ENCODE results near the gene SLC18A2.
"Not testable (repeated sequence)": the region's sequence is repeated elsewhere in the genome, so short reads cannot be mapped to it uniquely, and the experiment has no call there.

The SLC18A2 gene

DNA sequence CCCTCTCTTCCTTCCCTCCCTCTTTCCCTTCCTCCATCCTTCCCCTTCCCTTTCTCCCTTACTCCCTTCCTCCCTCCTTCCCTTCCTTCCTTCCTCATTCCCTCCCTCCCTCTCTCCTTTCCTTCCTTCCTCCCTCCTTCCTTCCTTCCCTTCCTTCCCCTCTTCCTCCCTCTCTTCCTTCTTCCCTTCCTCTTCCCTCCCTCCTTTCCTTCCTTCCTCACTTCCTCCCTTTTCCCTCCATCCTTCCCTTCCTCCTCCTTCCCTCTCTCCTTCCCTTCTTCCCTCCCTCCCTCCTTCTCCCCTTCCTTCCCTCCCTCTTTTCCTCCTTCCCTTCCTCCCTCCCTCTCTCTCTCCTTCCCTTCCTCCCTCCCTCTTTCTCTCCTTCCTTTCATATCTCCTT is 12.7 kb upstream of the SLC18A2 start:
- Histone ChIP-seq H3K4me2 (ENCODE audit: low read length) (no peak overlapping the region), H3K9ac (no peak overlapping the region), H3K27me3 (ENCODE audit: control insufficient read depth, insufficient read depth, low read length) (no peaks in the 10 kb centered on the region), H3K27ac (no peak overlapping the region), H3K4me1 (no peaks in the 10 kb centered on the region), H3K36me3 (ENCODE audit: control insufficient read depth, insufficient read depth, low read length) (no peaks in the 10 kb centered on the region), H3K79me2 (no peaks in the 10 kb centered on the region), H2AFZ (no peak overlapping the region), H3K4me3 (ENCODE audit: low read depth, low read length) (no peak overlapping the region), H3K9me3 (ENCODE audit: control insufficient read depth, low read length) (no peaks in the 10 kb centered on the region)
- no peak for TF ChIP-seq CTCF (IDR thresholded peaks at IDR 0.05)

- H3K79me2 ChIP-seq; H3K4me1 ChIP-seq; H3K27me3 ChIP-seq (ENCODE audit: control insufficient read depth, insufficient read depth, low read length); H3K4me3 ChIP-seq (ENCODE audit: low read depth, low read length); H3K4me2 ChIP-seq (ENCODE audit: low read length); H2AFZ ChIP-seq; H3K36me3 ChIP-seq (ENCODE audit: control insufficient read depth, insufficient read depth, low read length); H3K27ac ChIP-seq; H3K9ac ChIP-seq; H3K9me3 ChIP-seq (ENCODE audit: control insufficient read depth, low read length): not testable (repeated sequence)
Measured at GRCh38 chr10:117230107-117230506, 10.8 kb upstream of the SLC18A2 start.

DNA sequence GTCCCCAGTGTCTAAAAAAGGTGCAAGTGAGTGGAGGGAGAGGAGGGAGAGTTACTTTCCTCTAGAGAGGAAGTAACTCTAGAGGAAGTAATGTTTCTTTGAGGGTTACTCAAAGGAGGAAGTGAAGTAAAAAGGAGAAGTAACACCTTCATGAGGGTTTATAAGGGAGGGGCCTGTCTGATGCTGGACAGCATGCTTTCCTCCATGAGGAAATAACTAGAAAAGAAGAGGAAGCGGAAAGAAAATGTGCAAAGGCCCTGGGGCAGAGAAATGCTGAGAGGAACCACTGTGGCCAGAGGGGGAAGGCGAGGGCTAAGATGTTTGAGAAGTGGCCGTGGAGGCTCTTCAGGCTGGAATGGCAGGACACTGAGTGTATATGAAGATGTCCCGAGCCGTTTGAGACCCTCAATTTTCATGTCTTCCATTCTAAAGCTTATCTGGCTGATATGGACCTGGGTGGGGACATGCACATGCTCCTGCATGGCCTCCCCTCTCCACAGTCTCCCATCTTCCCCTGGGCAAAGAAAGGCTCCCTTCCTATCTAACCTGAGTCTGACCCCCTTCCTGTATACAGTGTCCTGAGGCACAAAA is 3.4 kb upstream of the SLC18A2 start:
- TF ChIP-seq CTCF (IDR thresholded peaks at IDR 0.05): no peak
- Histone ChIP-seq H2AFZ (no peak overlapping the region), H3K4me1 (no peaks in the 10 kb centered on the region), H3K27me3 (ENCODE audit: control insufficient read depth, insufficient read depth, low read length) (no peaks in the 10 kb centered on the region), H3K27ac (no peak overlapping the region), H3K4me3 (ENCODE audit: low read depth, low read length) (no peak overlapping the region), H3K9ac (no peak overlapping the region), H3K79me2 (no peaks in the 10 kb centered on the region), H3K36me3 (ENCODE audit: control insufficient read depth, insufficient read depth, low read length) (no peaks in the 10 kb centered on the region), H3K4me2 (ENCODE audit: low read length) (no peak overlapping the region), H3K9me3 (ENCODE audit: control insufficient read depth, low read length) (no peaks in the 10 kb centered on the region)

DNA sequence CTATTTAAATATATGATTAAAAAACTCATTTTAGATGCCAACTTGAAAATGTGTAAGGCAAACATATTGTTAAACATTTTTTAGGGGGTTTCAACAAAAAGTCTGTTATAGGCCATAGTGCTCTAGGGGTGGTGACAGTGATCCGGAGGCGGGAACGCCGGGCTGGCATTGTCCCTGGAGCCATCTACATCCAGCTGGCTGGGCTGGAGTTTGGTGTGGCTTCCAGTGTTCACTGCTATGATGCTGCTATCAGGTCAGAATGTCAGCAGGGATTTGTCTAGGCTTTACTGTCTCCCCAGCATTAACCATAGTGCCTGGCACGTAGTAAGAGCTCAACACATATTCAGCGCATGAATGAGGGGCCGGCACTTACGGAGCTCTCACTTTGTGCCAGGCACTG is 1.9 kb upstream of the SLC18A2 start:
- no peak overlapping the region for H2AFZ ChIP-seq
- no peaks in the 10 kb centered on the region for H3K9me3 ChIP-seq (ENCODE audit: control insufficient read depth, low read length)
- H3K4me1 ChIP-seq: no peaks in the 10 kb centered on the region
- no peak overlapping the region for H3K27ac ChIP-seq
- H3K79me2 ChIP-seq: no peaks in the 10 kb centered on the region
- H3K4me3 ChIP-seq (ENCODE audit: low read depth, low read length): no peak overlapping the region
- no peak for TF ChIP-seq CTCF (IDR thresholded peaks at IDR 0.05)
- no peaks in the 10 kb centered on the region for H3K36me3 ChIP-seq (ENCODE audit: control insufficient read depth, insufficient read depth, low read length)
- H3K9ac ChIP-seq: no peak overlapping the region
- H3K4me2 ChIP-seq (ENCODE audit: low read length): no peak overlapping the region
- no peaks in the 10 kb centered on the region for H3K27me3 ChIP-seq (ENCODE audit: control insufficient read depth, insufficient read depth, low read length)

- Histone ChIP-seq H3K4me2 (ENCODE audit: low read length) (no peak overlapping the region), H3K27me3 (ENCODE audit: control insufficient read depth, insufficient read depth, low read length) (no peaks in the 10 kb centered on the region), H3K4me1 (no peaks in the 10 kb centered on the region), H3K9ac (no peak overlapping the region), H3K79me2 (no peaks in the 10 kb centered on the region), H3K27ac (no peak overlapping the region), H3K36me3 (ENCODE audit: control insufficient read depth, insufficient read depth, low read length) (no peaks in the 10 kb centered on the region), H3K4me3 (ENCODE audit: low read depth, low read length) (no peak overlapping the region), H2AFZ (no peak overlapping the region), H3K9me3 (ENCODE audit: control insufficient read depth, low read length) (no peaks in the 10 kb centered on the region)
- TF ChIP-seq CTCF (IDR thresholded peaks at IDR 0.05): no peak
Measured at GRCh38 chr10:117239721-117240620, 943 bp upstream of the SLC18A2 start.

All from parathyroid adenoma (tissue), 2 donors.